H1 (cell line): Measurements from ENCODE around the gene CCDC9B. TPM values are rescaled to one million over a fixed set of nuclear protein-coding genes. Genes with fewer than 3 reads are reported as not detected.

Experiments used
- CTCF ChIA-PET: fragments of 300-600 bp; sonication (Branson Sonifier 250); formaldehyde crosslinking; loops from one replicate; lab custom pipeline; 2021; ENCODE audit not compliant: partially characterized antibody; lab: Charles Lee
- POLR2A ChIA-PET: fragments of 300-600 bp; sonication (Branson Sonifier 250); formaldehyde crosslinking; loops from one replicate; lab custom pipeline; 2021; ENCODE audit warnings: inconsistent platforms; ENCODE audit not compliant: partially characterized antibody; lab: Charles Lee
- DNase-seq, 2 experiments: peaks; one replicate each; pipeline versions ENCODE4 v3.0.0 to v3.0.0-alpha.2; 2010 to 2022; ENCODE audit warnings: low spot score in 2 of 2, low read depth in 1 of 2, mixed read lengths in 1 of 2
- FAIRE-seq: peaks from 2 replicates; lab custom pipeline; 2011; peaks lifted over from hg19 to GRCh38; lab: Jason Lieb, UNC
- H2AFZ ChIP-seq: 2 replicates; pipeline ENCODE4 v1.8.1; 2012; ENCODE audit warnings: low read length, inconsistent platforms
- H2AK5ac ChIP-seq: 2 replicates; pipeline ENCODE4 v1.6.1; 2013; ENCODE audit warnings: low read depth, low read length
- H2BK120ac ChIP-seq: replicated peaks from 2 replicates; pipeline ENCODE3; 2013; ENCODE audit warnings: low read depth, low read length, inconsistent platforms
- H2BK12ac ChIP-seq: 2 replicates; pipeline ENCODE4 v1.6.1; 2013; ENCODE audit warnings: low read depth, low read length
- H2BK15ac ChIP-seq: 2 replicates; pipeline ENCODE4 v1.6.1; 2013; ENCODE audit warnings: low read length
- H2BK20ac ChIP-seq: 2 replicates; pipeline ENCODE4 v1.6.1; 2013; ENCODE audit warnings: low read length
- H2BK5ac ChIP-seq: 2 replicates; pipeline ENCODE4 v1.6.1; 2013; ENCODE audit warnings: low read depth, low read length
- H3K14ac ChIP-seq: 2 replicates; pipeline ENCODE4 v1.6.1; 2013; ENCODE audit warnings: inconsistent platforms; ENCODE audit not compliant: insufficient read length
- H3K18ac ChIP-seq: 2 replicates; pipeline ENCODE4 v1.6.1; 2013; ENCODE audit warnings: low read length; ENCODE audit errors: extremely low read depth
- H3K23ac ChIP-seq: 2 replicates; pipeline ENCODE4 v1.6.1; 2013; ENCODE audit warnings: inconsistent platforms; ENCODE audit not compliant: insufficient read length
- H3K23me2 ChIP-seq: 2 replicates; pipeline ENCODE4 v1.6.1; 2013; ENCODE audit warnings: low read depth, low read length
- H3K27ac ChIP-seq: 2 replicates; pipeline ENCODE4 v1.6.1; 2011; ENCODE audit warnings: low read depth, low read length, inconsistent platforms
- H3K27me3 ChIP-seq, 4 experiments: replicated peaks in 1 of 4; 1 replicate in 1 of 4; 2 replicates in 3 of 4; pipeline versions ENCODE4 v1.6.1 to v1.8.1; 2011 to 2013; ENCODE audit warnings: low read length in 3 of 4, mild to moderate bottlenecking in 3 of 4, inconsistent platforms in 2 of 4, mixed read lengths in 2 of 4, moderate library complexity in 1 of 4; ENCODE audit not compliant: control insufficient read depth in 3 of 4, insufficient read depth in 3 of 4; ENCODE audit errors: extremely low read depth in 1 of 4
- H3K36me3 ChIP-seq, 4 experiments: 2 replicates each; pipeline versions ENCODE4 v1.6.1 to v1.8.1; 2011 to 2013; ENCODE audit warnings: mild to moderate bottlenecking in 4 of 4, low read length in 3 of 4, moderate library complexity in 2 of 4, control low read depth in 1 of 4, inconsistent platforms in 1 of 4; ENCODE audit not compliant: insufficient read depth in 4 of 4, control insufficient read depth in 2 of 4
- H3K4ac ChIP-seq: replicated peaks from 2 replicates; pipeline ENCODE3; 2013; ENCODE audit warnings: low read length, low read depth, mixed read lengths, inconsistent platforms; ENCODE audit not compliant: insufficient read length
- H3K4me1 ChIP-seq, 4 experiments: replicated peaks in 1 of 4; 1 replicate in 1 of 4; 2 replicates in 3 of 4; pipeline versions ENCODE4 v1.6.1 to v1.8.1; 2011 to 2013; ENCODE audit warnings: low read length in 3 of 4, inconsistent platforms in 2 of 4, mixed read lengths in 1 of 4; ENCODE audit not compliant: insufficient read depth in 4 of 4, control insufficient read depth in 3 of 4
- H3K4me2 ChIP-seq, 2 experiments: 2 replicates each; pipeline versions ENCODE4 v1.6.1 to v1.8.1; 2011 to 2013; ENCODE audit warnings: low read depth in 2 of 2, low read length in 2 of 2, control low read depth in 1 of 2, inconsistent platforms in 1 of 2, mild to moderate bottlenecking in 1 of 2; ENCODE audit not compliant: insufficient read depth in 1 of 2
- H3K4me3 ChIP-seq, 4 experiments: fragments of 200-600, 300-600 bp in 1 of 4; sonication (generic), shearing (Covaris generic), sonication (Bioruptor Twin) in 1 of 4; 2 replicates each; pipeline versions ENCODE4 v1.5.1 to v1.8.1; 2011 to 2016; ENCODE audit warnings: low read length in 4 of 4, low read depth in 3 of 4, control low read depth in 2 of 4, inconsistent platforms in 2 of 4, mild to moderate bottlenecking in 2 of 4, mixed read lengths in 1 of 4, moderate library complexity in 1 of 4; ENCODE audit not compliant: insufficient read depth in 2 of 4; ENCODE audit errors: extremely low read depth in 1 of 4
- H3K56ac ChIP-seq: replicated peaks from 2 replicates; pipeline ENCODE3; 2013; ENCODE audit warnings: low read depth, mild to moderate bottlenecking, mixed read lengths, low read length, inconsistent platforms; ENCODE audit not compliant: insufficient read length
- H3K79me1 ChIP-seq: 2 replicates; pipeline ENCODE4 v1.6.1; 2013; ENCODE audit warnings: low read depth, low read length, control low read depth
- H3K79me2 ChIP-seq, 2 experiments: 2 replicates each; pipeline versions ENCODE4 v1.6.1 to v1.8.1; 2012 to 2013; ENCODE audit warnings: low read length in 2 of 2, mild to moderate bottlenecking in 2 of 2, inconsistent platforms in 1 of 2; ENCODE audit not compliant: insufficient read depth in 2 of 2, control insufficient read depth in 1 of 2
- H3K9ac ChIP-seq, 4 experiments: replicated peaks in 1 of 4; 1 replicate in 1 of 4; 2 replicates in 3 of 4; pipeline versions ENCODE4 v1.6.1 to v1.8.1; 2011 to 2013; ENCODE audit warnings: low read depth in 3 of 4, low read length in 3 of 4, control low read depth in 2 of 4, mild to moderate bottlenecking in 2 of 4, moderate library complexity in 2 of 4, inconsistent platforms in 1 of 4; ENCODE audit errors: extremely low read depth in 1 of 4
- H3K9me3 ChIP-seq, 2 experiments: 2 replicates each; pipeline versions ENCODE4 v1.6.1 to v1.8.1; 2012 to 2013; ENCODE audit warnings: mild to moderate bottlenecking in 2 of 2, moderate library complexity in 2 of 2, control low read depth in 1 of 2, inconsistent platforms in 1 of 2, low read depth in 1 of 2, low read length in 1 of 2, mixed read lengths in 1 of 2; ENCODE audit not compliant: insufficient read depth in 2 of 2
- H4K20me1 ChIP-seq, 2 experiments: replicated peaks in 1 of 2; 2 replicates each; pipeline versions ENCODE3 to v1.8.1; 2011 to 2013; ENCODE audit warnings: inconsistent platforms in 2 of 2, low read length in 2 of 2, mild to moderate bottlenecking in 1 of 2; ENCODE audit not compliant: insufficient read depth in 2 of 2, control insufficient read depth in 1 of 2
- H4K5ac ChIP-seq: 2 replicates; pipeline ENCODE4 v1.6.1; 2013; ENCODE audit warnings: low read length, low read depth, mixed read lengths, inconsistent platforms; ENCODE audit not compliant: insufficient read length
- H4K8ac ChIP-seq: 2 replicates; pipeline ENCODE4 v1.8.0; 2013; ENCODE audit warnings: mild to moderate bottlenecking, moderate library complexity, low read length, inconsistent platforms; ENCODE audit not compliant: insufficient read depth; ENCODE audit errors: extremely low read depth
- H4K91ac ChIP-seq: replicated peaks from 2 replicates; pipeline ENCODE3; 2013; ENCODE audit warnings: low read length, mixed read lengths, inconsistent platforms; ENCODE audit not compliant: insufficient read length
- ATF2 ChIP-seq: IDR thresholded peaks from 2 replicates; pipeline ENCODE4 v1.6.1; 2012; ENCODE audit warnings: low read length, inconsistent platforms
- CEBPB ChIP-seq: IDR thresholded peaks from 2 replicates; pipeline ENCODE4 v1.6.1; 2012; ENCODE audit warnings: low read depth, low read length
- EGR1 ChIP-seq: IDR thresholded peaks from 2 replicates; pipeline ENCODE4 v1.6.1; 2011; ENCODE audit warnings: low read depth, low read length, borderline replicate concordance
- FOSL1 ChIP-seq: IDR thresholded peaks from 2 replicates; pipeline ENCODE4 v1.6.1; 2011; ENCODE audit warnings: mild to moderate bottlenecking, low read depth, low read length, moderate library complexity; ENCODE audit not compliant: insufficient read depth
- GABPA ChIP-seq: IDR thresholded peaks from 2 replicates; pipeline ENCODE4 v1.6.1; 2011; ENCODE audit warnings: mild to moderate bottlenecking, low read length, moderate library complexity, borderline replicate concordance; ENCODE audit not compliant: insufficient read depth
- HDAC6 ChIP-seq: IDR thresholded peaks from one replicate; pipeline ENCODE4 v1.7.1; 2012; ENCODE audit warnings: low read depth, mild to moderate bottlenecking, inconsistent platforms, low read length, moderate library complexity
- KDM1A ChIP-seq: fragments of 200-600, 300-600 bp; sonication (generic); IDR thresholded peaks from 2 replicates; pipeline ENCODE4 v1.7.1; 2016; ENCODE audit warnings: mild to moderate bottlenecking, low read length, borderline replicate concordance
- RAD21 ChIP-seq, 2 experiments: IDR thresholded peaks in 1 of 2; conservative IDR thresholded peaks in 1 of 2; 2 replicates each; pipeline ENCODE4 v1.6.1; 2011; ENCODE audit warnings: low read depth in 2 of 2, low read length in 2 of 2, improper control_type of control experiment in 1 of 2, inconsistent platforms in 1 of 2, mild to moderate bottlenecking in 1 of 2, moderate library complexity in 1 of 2
- SP1 ChIP-seq: IDR thresholded peaks from 2 replicates; pipeline ENCODE4 v1.6.1; 2011; ENCODE audit warnings: low read depth, low read length
- SRF ChIP-seq: IDR thresholded peaks from 2 replicates; pipeline ENCODE4 v1.6.1; 2011; ENCODE audit warnings: mild to moderate bottlenecking, low read depth, low read length, moderate library complexity
- USF2 ChIP-seq: IDR thresholded peaks from 2 replicates; pipeline ENCODE4 v1.6.1; 2011; ENCODE audit warnings: low read length, improper control_type of control experiment
- WGBS, 2 experiments: shearing (Covaris generic) in 1 of 2; methylation state at CpG; one replicate each; pipeline versions ENCODE4 v1.1.6 to v1.1.7; 2013 to 2015; ENCODE audit warnings: low lambda C conversion rate in 2 of 2, mixed read lengths in 2 of 2, inconsistent platforms in 1 of 2, low coverage in 1 of 2, missing lambda C conversion rate in 1 of 2; ENCODE audit not compliant: insufficient replicate concordance in 2 of 2, insufficient coverage in 1 of 2, insufficient read length in 1 of 2; ENCODE audit errors: extremely low coverage in 1 of 2, missing lambda C conversion rate in 1 of 2; 5-methylcytosine and 5-hydroxymethylcytosine counted together
- polyA plus RNA-seq, 7 experiments: library from polyadenylated mRNA; depleted of rRNA in 3 of 7; stranded (reverse) in 5 of 7; unstranded in 2 of 7; fragments of >200 nt in 5 of 7; fragments of 200-250 nt in 2 of 7; gene quantifications; 1 replicate in 5 of 7; 2 replicates in 1 of 7; 4 replicates in 1 of 7; pipeline versions ENCODE4 v1.2.1 to v1.2.3, GENCODE V29; 2011 to 2013; ENCODE audit warnings: missing spikeins in 2 of 7, mixed read lengths in 2 of 7
- total RNA-seq: library from RNA; stranded (reverse); fragmentation: NEBNext Ultra II Directional; extraction: Animal tissue kit (Norgen Biotek cat#: 25700); gene quantifications from 2 replicates; pipeline ENCODE4 v1.2.1, GENCODE V29; 2021

The CCDC9B gene
- total and polyA plus RNA-seq, 2 of the 8 experiments (the other 6 are each of a cell fraction or from before 2014, with no cell fraction given) = 0.45 to 0.78 TPM

- FAIRE-seq = no peak
- no peak overlapping the region for H2AFZ ChIP-seq
- H3K23ac ChIP-seq = no peak overlapping the region
- no peak overlapping the region for H2AK5ac ChIP-seq
- no peak overlapping the region for H2BK15ac ChIP-seq
- ChIA-PET POLR2A (interaction anchor here (1.1 to 1.9 kb wide), 7 partner anchors 10 to 32 kb away, joined by 3 to 8 read pairs (median 5); no protein-coding TSS in a partner anchor), CTCF (interaction anchor here (1.2 to 23.9 kb wide), 7 partner anchors 13 to 66 kb away, joined by 3 to 584 read pairs (median 50); partner anchors contain the start of genes ANKRD63, CCDC9B, INAFM2 and PAK6)
- H3K36me3 ChIP-seq = no peaks in the 10 kb centered on the region
- 74% methylated on average over 4 of the region's 4 CpGs; no CpG with 5 or more reads in 1 of the 2 experiments for WGBS, 2 experiments
- no peak overlapping the region for H2BK20ac ChIP-seq
- no peak for DNase-seq
- no peak overlapping the region for H3K4ac ChIP-seq
- peaks cover 0 to 44% (median 29%) of the 10 kb centered on the region in 4 experiments; a peak in 6 of 7 replicates for H3K4me1 ChIP-seq
- no peak overlapping the region for H2BK120ac ChIP-seq
- H2BK5ac ChIP-seq = no peak overlapping the region
- H4K5ac ChIP-seq = no peak overlapping the region
- H4K8ac ChIP-seq = no peak overlapping the region
- H3K4me2 ChIP-seq = no peak overlapping the region
- H3K27me3 ChIP-seq = no peaks in the 10 kb centered on the region; a peak in 2 of 7 replicates
- no peak overlapping the region for H3K18ac ChIP-seq
- H3K9ac ChIP-seq = no peak overlapping the region
- no peaks in the 10 kb centered on the region for H3K79me2 ChIP-seq
- H3K14ac ChIP-seq = no peak overlapping the region
- TF ChIP-seq RAD21 (IDR thresholded peaks at IDR 0.05 in 1 of 2, conservative IDR thresholded peaks at IDR 0.05 in 1 of 2; ENCODE audit: low read depth in 2 of 2, low read length in 2 of 2) = no peak
- TF ChIP-seq SP1 = no peak
- no peak for TF ChIP-seq ATF2
- no peak for TF ChIP-seq HDAC6
- TF ChIP-seq USF2 = no peak
- no peak for TF ChIP-seq CEBPB
- no peak for TF ChIP-seq EGR1
- TF ChIP-seq KDM1A = no peak
- TF ChIP-seq GABPA = no peak
- TF ChIP-seq SRF = no peak
- TF ChIP-seq FOSL1 = no peak
- TF ChIP-seq, all 59 proteins: peak for 0
- no peaks in the 10 kb centered on the region for H4K20me1 ChIP-seq
- H3K79me1 ChIP-seq = no peaks in the 10 kb centered on the region
- no peak overlapping the region for H4K91ac ChIP-seq
- H3K27ac ChIP-seq = no peak overlapping the region
- H3K56ac ChIP-seq = no peak overlapping the region
- H2BK12ac ChIP-seq = no peak overlapping the region
- 0 out of 4 replicates have a peak, but pooled peaks cover 0 to 3% of the 10 kb centered on the region in 2 experiments for H3K9me3 ChIP-seq
- H3K4me3 ChIP-seq = no peak overlapping the region
- no peaks in the 10 kb centered on the region; the same call in 1 of the 2 replicates for H3K23me2 ChIP-seq
Measured at GRCh38 chr15:40305281-40305680, 35.5 kb downstream of the CCDC9B start.
